ENCODE results near the gene PKNOX2. TPM values are rescaled to one million over a fixed set of nuclear protein-coding genes. Genes with fewer than 3 reads are reported as not detected.

The PKNOX2 gene
- total and polyA plus RNA-seq, 4 donors: 0.14 to 0.29 (median 0.24) TPM

- no peak for DNase-seq (ENCODE audit: low spot score)
- Histone ChIP-seq H3K27ac (ENCODE audit: low read depth in 1 of 2, low read length in 2 of 2) (no peak overlapping the region), H3K9me3 (ENCODE audit: control insufficient read depth in 4 of 4, low read length in 3 of 4) (no peaks in the 10 kb centered on the region), H3K4me3 (ENCODE audit: low read depth in 1 of 3, low read length in 3 of 3) (no peak overlapping the region), H3K9ac (ENCODE audit: low read depth in 1 of 2, low read length in 2 of 2) (no peak overlapping the region), H3K27me3 (ENCODE audit: control insufficient read depth in 4 of 4, insufficient read depth in 4 of 4, low read length in 3 of 4) (no peaks in the 10 kb centered on the region), H3K4me1 (ENCODE audit: control insufficient read depth in 4 of 4, insufficient read depth in 4 of 4, low read length in 3 of 4) (no peaks in the 10 kb centered on the region), H3K36me3 (ENCODE audit: control insufficient read depth in 4 of 4, insufficient read depth in 3 of 4, low read depth in 1 of 4, low read length in 3 of 4) (no peaks in the 10 kb centered on the region)
- 70% methylated on average over 15 of the region's 15 CpGs for WGBS
- peak; percentile 51 to 62 for TF ChIP-seq RAD21 (IDR thresholded peaks at IDR 0.05)
- no peak for TF ChIP-seq REST (IDR thresholded peaks at IDR 0.05)
- peak; percentile 28 for TF ChIP-seq CTCF (IDR thresholded peaks at IDR 0.05; ENCODE audit: low read depth, low read length, missing input control)
These were observed 60.0 kb downstream of the PKNOX2 start for GRCh38 chr11:125224391-125225021.

DNA sequence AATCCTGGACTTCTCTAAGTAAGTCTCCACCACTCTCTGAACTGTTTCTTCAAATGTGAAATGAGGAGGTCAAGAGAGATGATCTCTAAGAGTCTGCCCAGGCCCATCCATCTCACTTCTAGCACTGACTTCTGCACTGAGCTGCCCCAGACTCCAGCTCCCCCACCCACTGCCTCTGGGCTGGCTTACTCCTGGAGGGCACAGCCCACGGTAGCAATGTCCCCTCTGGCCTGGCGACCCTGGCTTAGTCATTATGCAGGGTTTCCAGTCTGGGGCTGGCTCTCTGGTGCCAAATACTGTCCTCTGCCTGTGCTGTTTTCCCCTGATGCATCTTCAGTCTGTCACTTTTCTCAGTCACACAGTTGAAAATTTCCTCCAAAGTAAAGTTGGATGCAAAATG lies 60.9 kb downstream of the PKNOX2 start:
- H3K27ac ChIP-seq (ENCODE audit: low read depth in 1 of 2, low read length in 2 of 2): no peak overlapping the region
- no peaks in the 10 kb centered on the region for H3K27me3 ChIP-seq (ENCODE audit: control insufficient read depth in 4 of 4, insufficient read depth in 4 of 4, low read length in 3 of 4)
- WGBS: 96% methylated on average over 2 of the region's 2 CpGs
- H3K36me3 ChIP-seq (ENCODE audit: control insufficient read depth in 4 of 4, insufficient read depth in 3 of 4, low read depth in 1 of 4, low read length in 3 of 4): no peaks in the 10 kb centered on the region
- H3K9me3 ChIP-seq (ENCODE audit: control insufficient read depth in 4 of 4, low read length in 3 of 4): no peaks in the 10 kb centered on the region
- H3K4me1 ChIP-seq (ENCODE audit: control insufficient read depth in 4 of 4, insufficient read depth in 4 of 4, low read length in 3 of 4): no peaks in the 10 kb centered on the region
- H3K9ac ChIP-seq (ENCODE audit: low read depth in 1 of 2, low read length in 2 of 2): no peak overlapping the region
- no peak overlapping the region for H3K4me3 ChIP-seq (ENCODE audit: low read depth in 1 of 3, low read length in 3 of 3)
- DNase-seq (ENCODE audit: low spot score): no peak
- TF ChIP-seq EGR1 (IDR thresholded peaks at IDR 0.05; ENCODE audit: low read depth in 2 of 2) (no peak), SP1 (IDR thresholded peaks at IDR 0.05) (no peak), RXRA (IDR thresholded peaks at IDR 0.05) (no peak), HNF4G (IDR thresholded peaks at IDR 0.05) (no peak), HNF4A (conservative IDR thresholded peaks at IDR 0.05) (no peak)

DNA sequence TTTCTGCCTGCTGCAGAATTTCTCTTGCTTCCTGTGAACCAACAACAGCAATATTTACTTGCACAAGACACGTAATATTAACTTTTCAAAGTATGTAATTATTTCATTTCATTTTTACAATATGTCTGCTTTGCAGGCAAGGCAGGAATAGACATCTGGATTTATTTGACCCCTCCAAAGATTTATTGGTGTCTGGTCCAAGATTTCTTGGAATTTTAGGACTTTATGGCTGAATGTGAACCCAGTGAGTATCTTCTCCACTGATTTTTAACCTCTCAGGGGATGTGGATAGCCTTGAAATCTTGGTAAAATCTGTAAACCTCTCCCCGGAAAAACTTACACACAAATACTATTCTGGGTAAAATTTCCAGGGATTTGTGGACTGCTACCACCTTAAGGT lies 61.5 kb downstream of the PKNOX2 start:
- Histone ChIP-seq H3K9me3 (ENCODE audit: control insufficient read depth in 4 of 4, low read length in 3 of 4) (no peaks in the 10 kb centered on the region), H3K9ac (ENCODE audit: low read depth in 1 of 2, low read length in 2 of 2) (no peak overlapping the region), H3K27me3 (ENCODE audit: control insufficient read depth in 4 of 4, insufficient read depth in 4 of 4, low read length in 3 of 4) (no peaks in the 10 kb centered on the region), H3K4me1 (ENCODE audit: control insufficient read depth in 4 of 4, insufficient read depth in 4 of 4, low read length in 3 of 4) (no peaks in the 10 kb centered on the region), H3K4me3 (ENCODE audit: low read depth in 1 of 3, low read length in 3 of 3) (no peak overlapping the region), H3K27ac (ENCODE audit: low read depth in 1 of 2, low read length in 2 of 2) (no peak overlapping the region), H3K36me3 (ENCODE audit: control insufficient read depth in 4 of 4, insufficient read depth in 3 of 4, low read depth in 1 of 4, low read length in 3 of 4) (no peaks in the 10 kb centered on the region)
- DNase-seq (ENCODE audit: low spot score): no peak
- 77% methylated on average over 2 of the region's 2 CpGs for WGBS
- TF ChIP-seq, protein P1, sequence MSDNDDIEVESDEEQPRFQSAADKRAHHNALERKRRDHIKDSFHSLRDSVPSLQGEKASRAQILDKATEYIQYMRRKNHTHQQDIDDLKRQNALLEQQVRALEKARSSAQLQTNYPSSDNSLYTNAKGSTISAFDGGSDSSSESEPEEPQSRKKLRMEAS (IDR thresholded peaks at IDR 0.05): no peak
- TF ChIP-seq SP1 (IDR thresholded peaks at IDR 0.05) (no peak), TAF1 (conservative IDR thresholded peaks at IDR 0.05) (no peak), JUND (IDR thresholded peaks at IDR 0.05) (no peak), EGR1 (IDR thresholded peaks at IDR 0.05; ENCODE audit: low read depth in 2 of 2) (no peak), GABPA (IDR thresholded peaks at IDR 0.05 in 1 of 2, conservative IDR thresholded peaks at IDR 0.05 in 1 of 2) (no peak), NR2F2 (IDR thresholded peaks at IDR 0.05) (no peak), RXRA (IDR thresholded peaks at IDR 0.05) (no peak), CTCF (IDR thresholded peaks at IDR 0.05; ENCODE audit: low read depth, low read length, missing input control) (no peak), HNF4G (IDR thresholded peaks at IDR 0.05) (no peak), FOXA1 (IDR thresholded peaks at IDR 0.05) (no peak)
- TF ChIP-seq, protein P2, sequence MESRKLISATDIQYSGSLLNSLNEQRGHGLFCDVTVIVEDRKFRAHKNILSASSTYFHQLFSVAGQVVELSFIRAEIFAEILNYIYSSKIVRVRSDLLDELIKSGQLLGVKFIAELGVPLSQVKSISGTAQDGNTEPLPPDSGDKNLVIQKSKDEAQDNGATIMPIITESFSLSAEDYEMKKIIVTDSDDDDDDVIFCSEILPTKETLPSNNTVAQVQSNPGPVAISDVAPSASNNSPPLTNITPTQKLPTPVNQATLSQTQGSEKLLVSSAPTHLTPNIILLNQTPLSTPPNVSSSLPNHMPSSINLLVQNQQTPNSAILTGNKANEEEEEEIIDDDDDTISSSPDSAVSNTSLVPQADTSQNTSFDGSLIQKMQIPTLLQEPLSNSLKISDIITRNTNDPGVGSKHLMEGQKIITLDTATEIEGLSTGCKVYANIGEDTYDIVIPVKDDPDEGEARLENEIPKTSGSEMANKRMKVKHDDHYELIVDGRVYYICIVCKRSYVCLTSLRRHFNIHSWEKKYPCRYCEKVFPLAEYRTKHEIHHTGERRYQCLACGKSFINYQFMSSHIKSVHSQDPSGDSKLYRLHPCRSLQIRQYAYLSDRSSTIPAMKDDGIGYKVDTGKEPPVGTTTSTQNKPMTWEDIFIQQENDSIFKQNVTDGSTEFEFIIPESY (IDR thresholded peaks at IDR 0.05): no peak
